GM19023 (cell line): ENCODE data around the gene ALK.

Source experiments
- ATAC-seq: cut with Tn5 transposase; IDR thresholded peaks from one replicate; pipeline ENCODE4 v1.9.1; 2021; ENCODE audit warnings: mild to moderate bottlenecking, moderate library complexity; ENCODE audit not compliant: unreplicated experiment

The ALK gene

DNA sequence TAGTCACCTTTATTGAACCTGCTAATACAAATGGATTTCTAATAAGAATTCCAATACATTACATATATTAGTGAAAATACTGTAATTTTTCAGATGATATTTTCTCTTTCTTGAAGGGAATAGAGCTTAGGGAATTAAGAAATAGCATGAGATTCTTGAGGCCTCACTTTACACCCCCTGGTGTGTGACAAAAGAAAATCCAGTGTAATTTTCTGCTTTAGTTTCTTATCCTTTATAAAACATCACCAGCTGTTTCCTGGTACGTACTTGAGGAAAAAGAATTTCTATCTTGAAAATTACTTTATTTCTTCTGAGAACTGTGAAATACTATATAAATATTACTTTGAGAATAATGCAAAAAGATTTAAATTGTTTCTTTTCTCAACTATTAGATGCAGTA lies 734.6 kb downstream of the ALK start:
- ATAC-seq: no peak

DNA sequence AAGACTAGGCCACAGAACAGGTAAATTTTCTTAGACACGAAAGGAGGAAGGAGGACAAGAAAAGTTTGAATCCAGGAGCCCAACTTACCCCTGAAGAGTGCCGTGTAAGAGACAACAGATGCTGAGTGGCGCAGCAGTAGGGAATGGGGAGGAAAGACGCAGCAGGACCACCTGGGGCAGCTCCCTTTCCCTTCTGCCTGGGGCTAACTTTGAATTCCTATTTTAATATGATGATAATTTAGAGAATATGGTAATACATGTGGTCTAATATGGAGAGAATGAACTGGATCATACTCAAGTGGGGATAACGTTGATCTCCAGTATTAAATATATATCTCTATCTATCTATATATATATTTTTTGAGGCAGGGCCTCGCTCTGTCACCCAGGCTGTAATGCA lies 736.9 kb downstream of the ALK start:
- ATAC-seq: no peak

- no peak for ATAC-seq
Observed at GRCh38 chr2:29182920-29183319, 738.5 kb downstream of the ALK start.

- no peak for ATAC-seq
Observed at GRCh38 chr2:29182334-29182733, 739.1 kb downstream of the ALK start.

GRCh38 chr2:29175338-29175737 lies 746.0 kb downstream of the ALK start:
- no peak for ATAC-seq

GRCh38 chr2:29174937-29175336 lies 746.4 kb downstream of the ALK start:
- no peak for ATAC-seq

DNA sequence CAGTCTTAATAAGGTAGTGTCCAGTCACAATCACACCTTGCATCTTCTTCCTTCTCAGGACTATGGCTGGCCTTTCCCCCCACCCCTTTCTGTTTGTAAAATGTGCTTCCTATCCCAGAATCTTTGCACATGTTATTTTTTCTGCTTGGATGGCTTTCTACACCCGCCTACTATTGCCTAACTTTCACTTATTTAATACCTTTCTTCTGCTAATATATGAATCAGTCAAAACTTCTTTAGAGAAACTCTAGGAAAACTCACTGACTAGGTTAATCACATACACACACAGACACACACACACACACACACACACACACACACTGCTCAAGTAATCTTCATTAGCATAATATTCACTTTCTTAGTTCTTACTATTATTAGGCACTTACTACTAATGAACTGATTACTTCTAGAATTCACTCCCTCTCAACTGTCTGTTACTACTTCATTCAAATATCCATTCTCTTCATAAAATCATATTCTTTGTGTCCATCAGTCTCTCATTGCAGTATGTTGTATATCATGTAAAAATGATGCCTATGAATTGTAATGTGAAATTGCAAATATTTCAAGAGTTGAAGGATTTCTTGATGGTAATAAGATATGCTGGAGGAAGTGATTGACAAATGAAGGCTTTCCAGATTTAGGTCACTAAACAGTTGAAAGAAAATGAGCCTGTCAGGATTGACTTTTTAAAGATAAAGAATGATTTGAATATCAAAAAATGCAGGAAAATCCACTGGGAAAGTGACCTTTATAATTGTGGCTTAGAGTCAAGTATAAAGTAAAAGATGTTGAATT lies 754.9 kb downstream of the ALK start:
- no peak for ATAC-seq

- no peak for ATAC-seq
Observed at GRCh38 chr2:29165362-29166241, 755.8 kb downstream of the ALK start.

- no peak for ATAC-seq
Observed at GRCh38 chr2:29164091-29164846, 757.1 kb downstream of the ALK start.

- ATAC-seq: no peak
Observed at GRCh38 chr2:29162204-29162928, 759.0 kb downstream of the ALK start.

GRCh38 chr2:29160184-29160583 lies 761.2 kb downstream of the ALK start:
- ATAC-seq: no peak

- ATAC-seq: no peak
Observed at GRCh38 chr2:29159125-29159524, 762.3 kb downstream of the ALK start.

DNA sequence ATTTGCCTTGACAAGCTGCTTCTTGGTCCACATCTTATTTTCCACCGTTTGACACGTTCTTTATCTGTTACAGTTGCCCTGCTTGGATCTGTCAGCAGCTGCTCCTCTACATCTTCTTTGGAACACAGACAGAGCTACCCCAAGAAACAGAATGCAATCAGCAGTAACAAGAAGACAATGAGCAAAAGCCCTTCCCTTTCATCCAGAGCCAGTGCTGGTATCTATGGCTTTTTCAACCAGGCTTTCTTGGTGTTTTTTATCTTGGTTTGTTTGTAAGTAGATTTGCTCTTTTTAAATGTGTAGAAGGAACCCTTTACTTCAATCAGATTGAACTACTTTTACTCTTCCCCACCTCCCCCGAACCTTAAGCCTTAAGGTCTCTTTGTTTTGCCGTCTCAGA lies 764.3 kb downstream of the ALK start:
- ATAC-seq: no peak

GRCh38 chr2:29155578-29155977 lies 765.8 kb downstream of the ALK start:
- ATAC-seq: no peak

GRCh38 chr2:29154610-29155009 lies 766.8 kb downstream of the ALK start:
- ATAC-seq: no peak

DNA sequence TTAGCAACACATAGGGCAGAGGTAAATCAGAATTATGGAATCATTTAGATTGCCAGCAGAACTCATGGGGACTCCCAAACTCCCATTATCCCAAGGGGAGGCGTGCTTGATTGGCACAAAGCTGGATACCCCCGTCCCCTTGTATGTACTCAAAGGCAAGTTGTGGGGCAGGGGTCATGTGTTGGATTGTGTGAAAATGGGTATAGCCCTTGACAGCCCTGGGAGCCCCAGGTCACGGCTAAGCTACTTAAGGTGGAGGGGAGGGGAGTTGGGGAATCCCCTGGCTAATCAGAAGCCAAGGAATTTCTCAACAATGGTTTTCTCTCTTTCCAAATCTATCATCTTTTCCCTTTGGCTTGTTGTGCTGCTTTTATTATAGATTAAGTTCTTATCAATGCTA lies 773.4 kb downstream of the ALK start:
- ATAC-seq: no peak

DNA sequence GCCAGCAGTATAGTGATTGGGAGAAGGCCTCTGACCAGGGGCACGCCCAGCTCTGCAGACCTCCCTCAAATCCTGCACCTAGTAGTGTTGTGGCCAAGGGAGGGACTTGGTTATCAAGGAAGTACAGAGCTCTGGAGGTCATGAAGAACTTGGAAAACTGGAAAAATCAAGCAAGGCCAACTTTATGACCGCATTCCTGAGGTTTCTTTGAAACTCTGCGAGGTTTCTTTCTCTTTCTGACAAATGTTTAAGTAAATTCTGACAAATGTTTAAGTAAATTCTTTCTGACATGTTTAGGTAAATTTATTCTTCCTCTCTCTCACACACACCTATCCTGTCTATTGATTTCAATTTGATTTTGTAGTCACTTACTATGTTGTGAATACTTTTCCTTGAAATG lies 775.2 kb downstream of the ALK start:
- ATAC-seq: no peak

- no peak for ATAC-seq
Observed at GRCh38 chr2:29143657-29144056, 777.7 kb downstream of the ALK start.
